GM19455 (cell line): ENCODE results near the gene SHROOM3.

Experiments used
- ATAC-seq: cut with Tn5 transposase; IDR thresholded peaks from one replicate; pipeline ENCODE4 v1.9.1; 2021; ENCODE audit not compliant: unreplicated experiment

The SHROOM3 gene

DNA sequence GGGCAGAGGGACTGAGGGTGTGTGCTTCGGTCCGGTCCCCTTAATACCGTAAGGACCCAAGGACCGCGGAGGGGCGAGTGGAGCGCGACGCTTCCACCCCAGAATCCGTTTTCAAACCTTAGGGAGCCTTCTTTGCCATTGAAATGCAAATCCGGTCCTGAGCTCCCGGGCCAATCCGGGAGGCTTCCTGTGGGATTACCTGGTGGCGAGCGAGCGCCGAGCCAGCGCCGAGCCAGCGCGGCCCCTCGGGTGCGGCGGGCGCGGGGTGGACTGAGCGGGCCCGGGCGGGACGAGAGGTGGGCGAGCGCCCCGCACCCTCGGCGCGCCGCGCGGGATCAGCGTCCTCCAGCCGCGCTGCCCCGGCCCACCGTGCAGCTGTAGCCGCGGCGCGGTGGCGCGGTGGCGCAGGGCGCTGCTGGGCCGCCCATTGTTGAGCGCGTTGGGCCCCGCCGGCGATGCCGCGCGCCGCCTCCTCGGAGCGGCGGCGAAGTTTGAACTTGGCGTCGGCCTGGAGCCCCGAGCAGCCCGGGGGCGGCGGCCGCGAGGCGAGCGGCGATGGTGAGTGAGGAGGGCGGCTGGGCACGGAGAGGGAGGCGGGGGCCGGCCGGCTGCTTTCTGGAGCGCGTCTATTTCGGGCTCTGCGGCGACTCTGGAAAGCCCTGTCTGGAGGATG lies 254.3 kb downstream of the SHROOM3 start:
- ATAC-seq = peak; percentile 54

GRCh38 chr4:76690011-76690905 lies 255.2 kb downstream of the SHROOM3 start:
- ATAC-seq = no peak

GRCh38 chr4:76690906-76691275 lies 255.9 kb downstream of the SHROOM3 start:
- ATAC-seq = no peak

GRCh38 chr4:76691807-76692582 lies 257.0 kb downstream of the SHROOM3 start:
- ATAC-seq = no peak

- ATAC-seq = no peak
These were observed 257.7 kb downstream of the SHROOM3 start for GRCh38 chr4:76692761-76693160.

DNA sequence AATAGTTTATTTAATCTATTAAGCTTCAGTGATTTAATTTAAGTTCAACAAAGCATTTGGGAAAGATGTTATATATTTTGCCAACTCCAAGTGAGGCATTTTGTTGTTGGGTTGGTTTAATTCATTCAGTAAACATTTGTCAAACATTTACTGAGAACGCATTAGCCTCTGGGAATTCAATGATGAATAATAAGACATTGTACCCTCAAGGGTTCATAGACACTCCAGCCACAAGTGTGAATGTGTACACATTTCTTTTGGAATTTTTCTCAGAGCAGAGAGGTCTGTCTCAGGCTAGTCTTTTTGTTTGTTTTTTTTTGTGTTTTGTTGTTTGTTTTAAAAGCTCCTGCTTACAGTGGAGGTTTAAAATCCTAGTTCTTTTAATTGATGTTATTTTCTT lies 259.0 kb downstream of the SHROOM3 start:
- no peak for ATAC-seq

DNA sequence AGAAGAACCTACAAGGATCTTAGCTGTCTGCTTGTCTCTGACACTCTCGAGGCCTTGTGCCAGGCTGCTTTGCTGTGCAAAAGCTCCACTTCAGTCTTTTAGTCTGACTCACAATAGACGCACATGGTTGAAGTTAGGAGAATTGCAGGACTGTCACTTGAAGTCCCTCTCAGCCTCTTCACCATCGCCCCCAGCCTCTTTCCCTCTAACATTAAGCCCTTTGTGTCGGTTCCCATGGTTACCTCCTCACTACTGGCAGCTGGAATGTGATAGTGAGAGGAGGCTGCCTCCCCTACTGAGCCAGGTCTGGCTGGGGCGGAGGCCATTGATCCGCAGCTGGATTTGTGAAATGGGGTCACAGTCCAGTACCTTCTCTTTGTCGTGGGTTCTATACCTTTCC lies 261.1 kb downstream of the SHROOM3 start:
- ATAC-seq = no peak

- ATAC-seq = peak; percentile 91
These were observed 262.2 kb downstream of the SHROOM3 start for GRCh38 chr4:76697129-76697803.

DNA sequence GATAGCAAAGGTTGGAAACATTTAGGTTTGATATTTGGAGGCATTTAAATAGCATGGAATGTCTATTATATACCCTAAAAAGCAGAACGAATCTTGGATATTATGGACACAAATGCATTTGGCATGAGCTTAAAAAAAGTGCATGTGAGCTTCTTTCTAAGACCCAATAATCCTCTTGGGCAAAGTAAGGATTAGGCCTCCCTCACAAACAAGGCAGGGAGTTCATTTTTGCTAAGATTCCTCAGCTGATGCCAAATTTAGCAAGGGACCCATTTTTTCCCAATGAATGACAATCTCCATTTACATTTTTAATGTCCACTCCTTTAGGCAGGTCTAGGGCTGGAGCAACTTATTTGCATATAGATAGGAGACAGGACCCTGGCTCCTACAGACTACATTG lies 263.1 kb downstream of the SHROOM3 start:
- no peak for ATAC-seq

DNA sequence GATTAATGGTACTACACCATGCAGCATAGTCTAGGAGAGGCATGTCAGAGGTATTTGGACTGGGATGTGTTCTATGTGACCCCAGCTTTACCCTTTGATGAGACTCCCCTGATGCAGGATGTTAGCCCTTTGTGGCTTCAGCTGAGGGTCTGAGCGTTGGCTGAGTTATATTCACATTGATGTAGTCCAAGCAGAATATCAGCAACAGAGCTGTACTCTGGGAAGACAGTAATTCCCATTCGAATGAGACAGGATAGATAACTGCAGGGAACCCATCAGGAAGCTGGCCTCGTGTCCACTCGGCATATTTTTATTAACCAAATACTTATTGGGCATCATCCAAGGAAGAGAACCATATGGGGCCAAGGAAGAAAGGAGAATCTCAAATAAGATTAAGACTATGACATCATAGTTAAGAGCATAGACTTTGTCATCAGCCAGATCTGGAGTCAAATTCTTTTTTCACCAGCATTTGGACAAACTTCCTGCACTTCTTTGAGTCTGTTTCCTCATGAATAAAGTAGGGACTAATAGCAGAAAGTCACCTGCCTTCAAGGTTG lies 264.8 kb downstream of the SHROOM3 start:
- ATAC-seq = no peak

DNA sequence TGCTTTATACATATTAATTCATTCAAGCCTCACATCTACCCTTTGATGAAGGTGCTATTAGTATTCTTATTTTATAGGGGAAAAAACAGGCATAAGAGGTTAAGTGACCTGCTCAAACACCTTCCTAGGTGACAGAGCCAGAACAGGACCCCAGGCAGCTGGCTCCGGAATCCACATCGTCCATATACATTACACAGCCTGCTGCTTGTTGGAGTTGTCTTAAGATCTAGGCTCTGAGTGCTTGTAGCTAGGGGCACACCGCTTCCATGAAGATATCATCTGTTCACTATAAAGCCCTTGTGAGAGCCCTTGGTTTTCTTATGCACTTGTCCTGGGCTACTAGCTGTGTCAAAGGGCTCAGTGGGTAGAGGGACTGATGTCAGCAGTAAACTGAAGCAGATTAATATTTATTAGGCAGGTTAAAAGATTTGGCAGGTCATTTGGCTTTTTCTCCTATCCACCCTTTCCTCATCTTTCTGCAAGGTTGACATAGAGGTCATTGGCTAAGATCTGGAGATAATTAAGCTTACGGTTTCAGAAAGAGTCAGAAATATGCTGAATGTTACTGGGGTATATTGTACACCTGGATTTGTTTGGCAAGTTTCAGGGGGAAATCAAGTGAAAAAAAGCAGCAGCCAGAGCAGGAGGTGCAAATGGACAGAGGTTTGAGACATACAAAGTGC lies 267.6 kb downstream of the SHROOM3 start:
- ATAC-seq = no peak

GRCh38 chr4:76703123-76703490 lies 268.1 kb downstream of the SHROOM3 start:
- ATAC-seq = no peak

- no peak for ATAC-seq
These were observed 268.6 kb downstream of the SHROOM3 start for GRCh38 chr4:76703676-76704075.

- no peak for ATAC-seq
These were observed 269.3 kb downstream of the SHROOM3 start for GRCh38 chr4:76704133-76704881.

DNA sequence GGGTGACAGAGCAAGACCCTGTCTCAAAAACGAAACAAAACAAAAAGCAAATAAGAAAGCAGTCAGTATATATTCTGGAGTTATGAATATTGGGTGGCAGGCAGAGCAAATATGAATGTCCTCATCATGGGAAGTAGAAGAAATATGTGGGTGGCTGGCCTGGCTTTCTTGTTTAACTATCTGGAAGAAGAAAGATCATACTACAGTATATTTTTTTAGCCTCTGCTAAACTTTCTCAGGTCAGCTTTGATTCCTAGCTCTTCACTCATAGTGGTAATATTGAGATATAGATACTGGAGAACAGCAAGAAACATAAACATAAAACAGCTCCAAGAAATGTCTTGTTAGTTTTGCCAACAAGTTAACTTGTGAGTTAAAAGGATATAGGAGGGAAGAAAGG lies 270.4 kb downstream of the SHROOM3 start:
- ATAC-seq = no peak

GRCh38 chr4:76706581-76706980 lies 271.6 kb downstream of the SHROOM3 start:
- no peak for ATAC-seq

GRCh38 chr4:76708971-76709771 lies 274.1 kb downstream of the SHROOM3 start:
- no peak for ATAC-seq

DNA sequence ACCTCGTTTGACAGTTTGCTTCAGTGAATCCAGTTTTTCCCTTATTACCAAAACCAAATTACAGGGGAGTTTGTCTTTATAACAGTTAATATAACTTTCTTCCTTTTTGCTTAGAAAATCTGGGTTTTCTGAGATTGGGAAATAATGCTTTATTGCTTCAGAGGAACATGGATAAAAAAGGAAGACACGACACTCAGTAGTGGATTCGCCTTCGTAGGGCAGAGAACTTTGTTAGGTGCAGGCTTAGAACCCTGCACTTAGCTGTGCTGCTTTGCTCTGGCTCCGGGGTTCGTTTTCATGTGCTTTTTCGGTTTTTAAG lies 274.7 kb downstream of the SHROOM3 start:
- no peak for ATAC-seq

DNA sequence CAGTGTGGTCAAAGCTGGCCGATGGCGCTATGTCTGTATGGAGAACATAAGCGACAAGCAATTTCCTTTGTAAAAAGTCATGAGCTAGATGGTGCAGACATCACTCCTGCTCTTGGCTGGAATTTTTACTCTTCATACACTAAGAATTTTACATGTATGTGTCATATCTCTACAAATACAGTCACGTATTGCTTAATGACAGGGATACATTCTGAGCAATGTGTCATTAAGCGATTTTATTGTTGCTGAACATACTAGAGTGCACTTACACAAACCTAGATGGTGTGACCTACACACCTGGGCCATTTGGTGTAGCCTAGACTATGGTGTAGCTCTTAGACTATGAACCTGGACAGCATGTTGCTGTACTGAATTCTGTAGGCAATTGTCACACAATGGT lies 277.5 kb downstream of the SHROOM3 start:
- no peak for ATAC-seq
